ENCODE data around the gene NT5C1B.

Gene NT5C1B

GRCh38 chr2:18550433-18550832 lies 38.9 kb downstream of the NT5C1B start:
- DNase-seq = no peak

- DNase-seq = no peak
These were observed 40.3 kb downstream of the NT5C1B start for GRCh38 chr2:18549083-18549482.

- DNase-seq = no peak
These were observed 40.7 kb downstream of the NT5C1B start for GRCh38 chr2:18548621-18549020.

- DNase-seq = peak; percentile 2
These were observed 42.8 kb downstream of the NT5C1B start for GRCh38 chr2:18546567-18546966.

- DNase-seq = no peak
These were observed 44.0 kb downstream of the NT5C1B start for GRCh38 chr2:18545384-18545783.

- no peak for DNase-seq
These were observed 45.2 kb downstream of the NT5C1B start for GRCh38 chr2:18544171-18544570.

- DNase-seq = no peak
These were observed 48.5 kb downstream of the NT5C1B start for GRCh38 chr2:18540872-18541271.

- DNase-seq = no peak
These were observed 52.7 kb downstream of the NT5C1B start for GRCh38 chr2:18536697-18537096.

- DNase-seq = no peak
These were observed 53.3 kb downstream of the NT5C1B start for GRCh38 chr2:18536100-18536499.

- DNase-seq = no peak
These were observed 58.2 kb downstream of the NT5C1B start for GRCh38 chr2:18531194-18531593.

GRCh38 chr2:18527822-18528221 lies 61.5 kb downstream of the NT5C1B start:
- DNase-seq = no peak

- no peak for DNase-seq
These were observed 62.0 kb downstream of the NT5C1B start for GRCh38 chr2:18527326-18527725.

- no peak for DNase-seq
These were observed 62.9 kb downstream of the NT5C1B start for GRCh38 chr2:18526429-18526828.

- DNase-seq = no peak
These were observed 63.5 kb downstream of the NT5C1B start for GRCh38 chr2:18525852-18526251.

GRCh38 chr2:18525236-18525635 lies 64.1 kb downstream of the NT5C1B start:
- DNase-seq = no peak

GRCh38 chr2:18522484-18523146 lies 66.8 kb downstream of the NT5C1B start:
- DNase-seq = no peak

- DNase-seq = peak; percentile 52
These were observed 68.6 kb downstream of the NT5C1B start for GRCh38 chr2:18520451-18521425.

GRCh38 chr2:18519914-18520450 lies 69.4 kb downstream of the NT5C1B start:
- no peak for DNase-seq

- DNase-seq = no peak
These were observed 71.0 kb downstream of the NT5C1B start for GRCh38 chr2:18518116-18519111.

- DNase-seq = no peak
These were observed 72.0 kb downstream of the NT5C1B start for GRCh38 chr2:18517386-18517785.

- no peak for DNase-seq
These were observed 73.3 kb downstream of the NT5C1B start for GRCh38 chr2:18516112-18516511.
